A549 treated with ZK216348 at 1 μM for 4 hours (cell line): Measurements from ENCODE around the gene PAX4. TPM values are rescaled to one million over a fixed set of nuclear protein-coding genes. Genes with fewer than 3 reads are reported as not detected.

ENCODE experiments used
- total RNA-seq: library from RNA; stranded (reverse); fragments of 200-300 nt; extraction: Qiagen RNA extraction; gene quantifications from 5 replicates; pipeline ENCODE4 v1.2.3, GENCODE V29; 2022; ENCODE audit warnings: low read depth

The PAX4 gene, protein sequence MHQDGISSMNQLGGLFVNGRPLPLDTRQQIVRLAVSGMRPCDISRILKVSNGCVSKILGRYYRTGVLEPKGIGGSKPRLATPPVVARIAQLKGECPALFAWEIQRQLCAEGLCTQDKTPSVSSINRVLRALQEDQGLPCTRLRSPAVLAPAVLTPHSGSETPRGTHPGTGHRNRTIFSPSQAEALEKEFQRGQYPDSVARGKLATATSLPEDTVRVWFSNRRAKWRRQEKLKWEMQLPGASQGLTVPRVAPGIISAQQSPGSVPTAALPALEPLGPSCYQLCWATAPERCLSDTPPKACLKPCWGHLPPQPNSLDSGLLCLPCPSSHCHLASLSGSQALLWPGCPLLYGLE
- total RNA-seq, result not detected in 5 replicates

GRCh38 chr7:127618042-127618441 is at the start of gene PAX4:
Gene PAX4, minus strand, starts transcription at chr7:127618142. Its CDS starts 2,214 bp downstream, at chr7:127615928.

DNA sequence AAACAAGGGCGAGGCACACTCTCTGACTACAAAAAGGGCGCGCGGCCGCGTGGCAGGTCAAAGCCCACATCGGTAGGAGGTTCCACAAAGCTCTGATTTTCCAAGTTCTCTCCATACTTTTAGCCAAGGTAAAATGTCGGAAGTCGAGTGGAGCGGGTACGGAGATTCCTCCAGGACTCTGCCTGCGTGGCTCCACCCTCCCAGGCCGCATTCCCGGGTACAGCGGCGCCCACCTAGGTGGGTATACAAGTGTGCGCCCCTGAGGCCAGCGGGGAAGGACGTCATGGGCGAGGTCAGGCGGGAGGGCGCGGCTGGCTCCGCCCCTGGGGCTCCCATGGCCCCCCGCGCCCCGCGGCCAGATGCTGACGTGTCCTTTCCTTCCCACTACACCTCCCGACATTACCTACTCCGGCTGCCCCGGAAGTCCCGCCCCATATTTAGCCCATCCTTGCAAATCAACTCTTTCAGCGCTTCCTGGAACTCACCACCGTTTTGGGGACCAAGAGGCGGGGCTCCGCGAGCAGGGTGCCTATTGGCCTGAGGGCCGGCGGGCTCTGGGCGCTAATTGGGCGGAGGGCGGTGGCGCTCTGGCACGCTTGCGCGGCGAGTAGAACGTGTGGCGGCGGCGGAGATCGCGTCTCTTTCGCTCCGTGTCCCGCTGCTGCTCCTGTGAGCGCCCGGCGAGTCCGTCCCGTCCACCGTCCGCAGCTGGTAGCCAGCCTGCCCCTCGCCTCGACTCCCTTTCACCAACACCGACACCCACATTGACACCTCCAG is 33.8 kb upstream of the PAX4 start, which contains the start of gene SND1:
SND1 (plus strand) TSS at position 639 of the 777 bp plus-strand sequence. CDS start 180 bp downstream, outside the sequence.

DNA sequence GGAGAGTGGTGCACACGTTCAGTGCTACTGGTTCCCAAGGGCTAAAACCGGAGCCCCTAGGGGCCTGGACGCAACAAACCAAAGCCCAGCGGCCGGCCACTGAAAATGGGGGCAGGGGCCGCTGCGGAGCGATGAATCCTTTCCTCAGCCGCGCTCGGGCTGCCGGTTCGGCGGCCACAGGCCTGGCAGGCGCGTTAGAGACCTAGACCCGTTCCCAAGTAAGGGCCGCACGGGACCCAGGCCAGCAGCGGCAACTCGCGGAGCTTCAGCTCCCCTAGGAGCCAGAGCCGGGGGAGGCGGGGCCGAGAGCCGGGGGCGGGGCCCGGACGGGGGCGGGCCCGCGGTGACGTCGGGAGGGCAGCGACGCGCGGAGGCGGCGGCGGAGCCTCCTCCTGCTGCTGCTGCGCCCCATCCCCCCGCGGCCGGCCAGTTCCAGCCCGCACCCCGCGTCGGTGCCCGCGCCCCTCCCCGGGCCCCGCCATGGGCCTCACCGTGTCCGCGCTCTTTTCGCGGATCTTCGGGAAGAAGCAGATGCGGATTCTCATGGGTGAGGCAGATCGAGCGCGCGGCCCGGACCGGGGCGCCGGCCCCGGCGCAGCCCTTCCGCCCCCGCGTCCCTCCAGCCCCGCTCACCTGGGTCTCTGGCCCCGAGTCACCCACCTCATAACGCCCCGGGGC is 29.8 kb downstream of the PAX4 start, which contains the start of gene ARF5:
ARF5 (plus strand) TSS at position 393 of the 678 bp plus-strand sequence; CDS start at position 481, 88 bp downstream.

DNA sequence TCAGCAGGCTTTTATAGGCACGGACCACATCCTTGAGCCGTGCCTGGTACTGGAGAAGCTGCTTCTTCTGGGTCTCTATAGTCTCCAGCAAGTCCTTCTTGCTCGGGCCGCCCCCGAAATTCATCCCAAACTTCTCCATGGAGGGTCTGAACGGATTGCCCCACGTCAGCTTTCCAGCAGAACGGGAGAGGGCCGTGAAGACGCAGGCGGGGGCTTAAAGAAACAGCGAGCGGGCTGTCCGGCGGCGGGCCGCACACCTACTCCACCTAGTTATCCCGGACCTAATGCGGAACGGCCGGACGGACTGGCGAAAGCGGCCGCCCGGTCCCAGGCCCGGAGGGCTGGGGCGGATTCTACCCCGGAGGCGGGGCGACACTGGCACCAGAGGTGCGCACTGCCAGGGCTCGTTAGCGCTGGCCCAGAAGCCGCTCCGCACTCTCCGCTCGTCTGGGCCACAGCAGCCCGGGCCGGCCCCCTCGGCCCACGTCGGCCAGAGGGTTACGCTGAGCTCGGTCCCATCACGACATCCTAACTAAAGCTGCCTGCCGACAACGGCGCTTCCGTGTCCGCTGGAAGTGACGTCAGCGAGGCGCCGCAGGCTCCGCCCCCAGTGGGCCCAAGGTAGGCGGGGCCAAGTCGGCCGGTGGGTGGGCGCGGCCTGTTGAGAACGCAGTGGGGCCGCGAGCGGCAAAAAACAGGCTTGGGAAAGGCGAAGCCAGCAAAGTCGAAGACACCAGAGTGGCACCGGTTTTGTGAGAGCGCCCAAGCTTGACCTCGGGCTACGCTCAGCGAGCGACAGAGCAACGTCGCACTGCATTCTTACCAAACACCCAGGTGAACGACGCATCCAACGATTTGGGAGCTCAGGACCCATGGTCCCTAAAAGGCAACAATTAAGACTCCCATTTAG is 32.6 kb downstream of the PAX4 start, which contains the start of gene GCC1:
GCC1 (minus strand) TSS at position 553 of the 910 bp plus-strand sequence; CDS start at position 139, 414 bp downstream.

Other genes with a start within 250 kb of the PAX4 start
- 8.3 to 12.2 TPM (median 10.9 TPM) in 5 replicates for gene ZNF800, start 225.4 kb downstream of the PAX4 start, total RNA-seq
- 14.2 to 15.8 TPM (median 14.5 TPM) in 5 replicates for gene GCC1, start 32.5 kb downstream of the PAX4 start, total RNA-seq
- gene ARF5, start 29.7 kb downstream of the PAX4 start, total RNA-seq, result 151 to 172 TPM (median 163 TPM) in 5 replicates
- 0.39 to 0.41 TPM in 2 of 5 replicates, not detected in the others for gene FSCN3, start 24.4 kb downstream of the PAX4 start, total RNA-seq
- 104 to 115 TPM (median 111 TPM) in 5 replicates for gene SND1, start 34.1 kb upstream of the PAX4 start, total RNA-seq